ENCODE results near the gene LGMN.

DNA sequence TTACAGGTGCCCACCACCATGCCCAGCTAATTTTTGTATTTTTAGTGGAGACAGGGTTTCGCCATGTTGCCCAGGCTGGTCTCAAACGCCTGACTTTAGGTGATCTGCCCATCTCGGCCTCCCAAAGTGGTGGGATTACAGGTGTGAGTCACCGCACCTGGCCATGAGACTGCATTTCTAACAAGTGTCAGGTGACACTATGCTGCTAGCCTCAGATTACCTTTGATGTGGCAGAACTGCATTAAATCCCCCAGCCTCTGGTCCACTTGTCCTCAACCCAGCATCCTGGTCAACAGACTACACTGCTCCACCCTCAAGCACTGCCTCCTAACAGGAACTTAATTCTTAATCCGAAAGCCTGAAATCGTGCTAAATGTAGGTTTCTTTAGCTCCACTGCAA lies 13.1 kb downstream of the LGMN start:
- TF ChIP-seq POLR2AphosphoS5 (IDR thresholded peaks at IDR 0.05; ENCODE audit: low read depth, low read length) = no peak
- TF ChIP-seq POLR2A (IDR thresholded peaks at IDR 0.05; ENCODE audit: low read depth, low read length) = no peak
